GM19324 (cell line): ENCODE results near the gene PDIA5.
"Not testable (repeated sequence)": the region's sequence is repeated elsewhere in the genome, so short reads cannot be mapped to it uniquely, and the experiment has no call there.

Source experiments
- ATAC-seq: cut with Tn5 transposase; IDR thresholded peaks from one replicate; pipeline ENCODE4 v1.9.1; 2021; ENCODE audit warnings: mild to moderate bottlenecking, moderate library complexity; ENCODE audit not compliant: unreplicated experiment, low FRiP score

Gene PDIA5

GRCh38 chr3:123111640-123112039 is 44.8 kb downstream of the PDIA5 start:
- no peak for ATAC-seq

DNA sequence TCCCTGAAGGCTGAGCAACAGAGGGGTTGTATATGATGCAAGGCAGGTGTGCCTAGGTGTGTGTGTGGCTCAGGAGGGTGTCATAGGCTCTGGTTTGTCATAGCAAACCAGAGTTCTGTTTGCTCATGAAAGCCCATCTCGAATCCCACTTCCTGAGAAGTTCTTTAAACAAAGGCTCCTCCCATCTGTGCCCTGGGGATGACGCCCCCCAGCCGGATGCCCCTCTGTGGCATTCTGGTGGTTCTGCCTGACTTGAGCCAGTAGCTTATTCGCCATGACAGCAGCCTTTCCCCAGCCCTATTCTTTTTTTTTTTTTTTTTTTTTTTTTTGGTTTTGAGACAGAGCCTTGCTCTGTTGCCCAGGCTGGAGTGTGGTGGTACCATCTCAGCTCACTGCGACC is 45.4 kb downstream of the PDIA5 start:
- no peak for ATAC-seq

GRCh38 chr3:123112656-123113055 is 45.8 kb downstream of the PDIA5 start:
- not testable (repeated sequence) for ATAC-seq

- no peak for ATAC-seq
Observed at GRCh38 chr3:123113889-123114450, 47.1 kb downstream of the PDIA5 start.

DNA sequence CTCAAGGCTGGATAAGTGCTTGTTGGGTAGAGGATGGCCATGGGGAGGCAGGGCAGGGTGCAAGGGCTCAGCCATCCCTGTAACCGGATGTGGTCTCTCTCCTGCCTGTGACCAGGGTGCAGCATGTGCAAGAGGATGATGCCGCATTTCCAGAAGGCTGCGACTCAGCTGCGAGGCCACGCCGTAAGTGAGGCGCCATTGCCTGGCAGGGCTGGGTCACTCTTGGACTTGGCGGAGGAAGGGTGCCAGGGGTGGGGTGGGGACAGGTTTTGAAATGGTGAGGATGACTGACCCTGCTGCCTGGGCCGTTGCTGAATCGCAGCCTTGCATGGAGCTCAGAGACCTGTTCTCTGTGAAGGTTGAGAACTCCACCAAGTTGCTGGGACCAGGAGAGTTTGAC is 49.3 kb downstream of the PDIA5 start:
- ATAC-seq = no peak

DNA sequence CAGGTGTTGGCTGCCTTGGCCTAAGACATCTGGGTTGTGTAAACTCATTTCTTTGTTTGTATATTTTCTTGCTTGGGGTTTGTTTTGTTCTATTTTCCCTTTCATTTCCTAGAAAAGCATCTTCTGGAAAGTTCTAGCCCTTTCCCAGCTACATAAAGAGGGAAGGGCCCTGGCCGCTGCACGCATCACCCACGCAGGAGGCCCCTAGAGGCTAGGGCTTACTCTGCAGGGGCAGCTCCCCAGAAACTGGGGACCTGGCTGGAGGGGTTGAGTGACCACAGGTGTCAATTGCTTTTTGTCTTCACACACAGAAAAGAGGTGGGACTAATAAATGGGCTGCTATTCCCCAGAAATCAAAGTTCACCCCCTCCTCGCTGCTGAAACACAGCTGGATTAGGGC is 52.6 kb downstream of the PDIA5 start:
- no peak for ATAC-seq

- ATAC-seq = no peak
Observed at GRCh38 chr3:123119802-123120201, 53.0 kb downstream of the PDIA5 start.

- no peak for ATAC-seq
Observed at GRCh38 chr3:123120573-123120972, 53.7 kb downstream of the PDIA5 start.

DNA sequence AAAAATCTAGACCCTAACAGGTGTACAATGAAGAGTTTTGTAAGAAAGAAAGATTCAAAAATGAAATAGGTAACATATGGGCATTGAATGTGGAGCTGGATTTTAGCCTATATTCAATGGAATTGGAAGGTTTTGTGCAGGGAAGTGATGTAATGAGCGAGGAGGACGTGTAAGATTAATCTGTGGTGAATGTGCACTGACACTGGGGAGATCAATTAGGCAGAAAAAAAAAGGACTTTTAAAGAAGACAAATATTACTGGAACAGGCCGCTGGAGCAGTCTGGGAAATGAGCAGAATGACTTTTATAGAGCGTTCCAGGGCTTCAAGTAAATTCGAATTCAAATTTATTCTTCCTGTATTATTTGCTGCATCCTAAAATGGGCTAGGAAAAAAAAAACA is 55.2 kb downstream of the PDIA5 start:
- no peak for ATAC-seq

DNA sequence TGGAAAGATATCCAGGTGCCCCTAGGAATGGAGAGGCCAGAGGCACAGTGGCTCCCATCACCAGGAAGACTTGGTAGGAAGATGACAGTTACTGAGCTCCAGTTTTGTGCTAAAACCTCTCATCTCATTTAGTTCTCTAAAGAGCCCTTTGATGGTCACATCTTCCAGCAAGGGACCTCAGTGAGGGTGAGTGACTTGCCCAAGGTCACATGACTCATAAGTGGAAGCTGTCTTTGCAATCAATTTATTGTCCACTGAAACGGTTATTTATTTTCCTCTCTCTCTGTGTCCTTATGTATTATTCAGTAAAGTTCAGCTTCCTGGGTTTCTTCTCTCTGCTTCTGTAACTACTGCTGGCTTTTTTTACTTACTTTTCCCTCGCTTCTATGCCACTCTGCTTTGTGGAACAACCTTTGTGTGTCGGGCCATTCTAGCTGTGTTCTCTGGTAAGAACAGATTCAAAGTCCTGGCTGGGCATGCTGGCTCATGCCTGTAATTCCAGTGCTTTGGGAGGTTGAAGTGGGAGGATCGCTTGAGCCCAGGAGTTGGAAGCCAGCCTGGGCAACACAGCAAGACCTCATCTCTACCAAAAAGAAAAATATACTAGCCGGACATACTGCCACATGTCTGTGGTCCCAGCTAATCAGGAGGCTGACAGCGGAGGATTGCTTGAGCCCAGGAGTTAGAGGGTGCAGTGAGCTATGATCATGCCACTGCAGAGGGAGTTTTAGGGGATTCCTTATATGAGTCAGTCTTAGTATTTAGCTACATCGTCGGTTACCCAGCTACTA is 55.9 kb downstream of the PDIA5 start:
- no peak for ATAC-seq

DNA sequence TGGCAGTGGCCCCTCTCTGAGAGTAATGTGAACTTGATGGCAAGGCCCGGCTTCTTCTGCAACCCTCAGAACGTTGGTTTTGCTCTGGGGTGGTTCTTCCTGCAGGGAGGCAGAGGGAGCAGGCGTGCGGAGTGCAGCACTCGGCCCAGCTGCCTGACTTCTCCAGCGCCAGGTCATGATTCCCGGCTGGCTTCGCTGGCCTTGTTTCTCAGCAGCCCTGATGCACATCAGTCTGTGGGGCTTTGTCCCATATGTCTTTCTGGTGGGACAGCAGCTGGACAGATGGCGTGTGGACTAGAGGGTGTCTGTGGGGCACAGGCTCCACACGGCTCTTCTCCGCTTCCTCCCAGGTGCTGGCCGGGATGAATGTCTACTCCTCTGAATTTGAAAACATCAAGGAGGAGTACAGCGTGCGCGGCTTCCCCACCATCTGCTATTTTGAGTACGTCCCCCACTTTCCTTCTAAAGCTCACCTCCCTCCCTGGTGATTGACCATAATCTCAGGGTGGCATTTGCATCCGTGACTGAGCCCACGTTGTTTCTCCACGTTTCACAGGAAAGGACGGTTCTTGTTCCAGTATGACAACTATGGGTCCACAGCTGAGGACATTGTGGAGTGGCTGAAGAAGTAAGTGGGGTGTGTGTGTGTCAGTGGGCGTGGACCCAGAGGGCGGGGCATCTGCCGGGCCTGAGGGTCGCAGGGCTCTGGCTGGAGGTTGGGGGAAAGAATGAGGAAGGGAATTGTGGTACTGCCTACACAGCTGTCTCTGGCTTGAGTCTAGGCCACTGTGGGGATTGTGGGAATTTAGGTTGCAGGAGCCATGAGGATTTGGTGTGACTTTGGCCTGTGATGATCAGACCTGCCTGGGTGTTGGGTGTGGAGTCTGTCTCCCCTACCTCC is 57.1 kb downstream of the PDIA5 start:
- ATAC-seq = no peak

DNA sequence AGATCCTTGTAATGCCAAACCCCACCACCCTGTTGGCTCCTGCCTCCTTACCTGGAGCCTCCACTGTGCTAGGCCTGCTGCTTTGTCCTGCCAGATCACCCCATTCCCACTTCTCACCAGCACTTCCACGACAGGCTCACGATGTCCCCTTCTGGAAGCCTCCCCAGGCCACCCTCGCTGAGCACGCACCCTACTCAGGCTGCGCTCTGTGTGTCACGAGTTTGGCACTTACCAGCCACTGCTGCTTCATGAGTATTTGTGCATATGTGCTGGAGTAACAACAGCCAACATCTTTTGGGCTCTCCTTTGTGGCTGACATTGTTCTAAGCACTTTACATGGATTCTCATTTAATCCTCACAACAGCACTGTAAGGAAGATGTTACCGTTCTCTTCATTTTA is 58.1 kb downstream of the PDIA5 start:
- no peak for ATAC-seq

DNA sequence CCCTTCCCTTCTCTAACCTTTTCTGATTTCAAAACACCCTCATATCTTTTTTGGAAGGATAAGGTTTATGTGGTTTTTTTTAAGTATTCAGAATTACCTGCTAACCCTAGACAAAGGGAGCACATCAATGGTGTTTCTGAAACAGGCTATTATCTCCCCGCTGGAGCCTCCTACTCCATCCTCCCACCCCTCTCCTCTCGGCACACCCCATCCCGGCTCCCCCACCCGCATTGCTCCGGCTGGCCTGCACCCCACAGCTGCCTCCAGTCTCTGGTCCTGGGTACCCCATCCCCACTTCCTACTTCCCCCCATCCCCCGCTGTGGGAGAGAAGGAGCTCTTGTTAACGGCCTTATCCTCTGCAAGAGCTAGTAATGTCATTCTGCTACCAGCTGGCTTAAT is 59.2 kb downstream of the PDIA5 start:
- ATAC-seq = no peak

GRCh38 chr3:123126653-123127052 is 59.8 kb downstream of the PDIA5 start:
- ATAC-seq = no peak

DNA sequence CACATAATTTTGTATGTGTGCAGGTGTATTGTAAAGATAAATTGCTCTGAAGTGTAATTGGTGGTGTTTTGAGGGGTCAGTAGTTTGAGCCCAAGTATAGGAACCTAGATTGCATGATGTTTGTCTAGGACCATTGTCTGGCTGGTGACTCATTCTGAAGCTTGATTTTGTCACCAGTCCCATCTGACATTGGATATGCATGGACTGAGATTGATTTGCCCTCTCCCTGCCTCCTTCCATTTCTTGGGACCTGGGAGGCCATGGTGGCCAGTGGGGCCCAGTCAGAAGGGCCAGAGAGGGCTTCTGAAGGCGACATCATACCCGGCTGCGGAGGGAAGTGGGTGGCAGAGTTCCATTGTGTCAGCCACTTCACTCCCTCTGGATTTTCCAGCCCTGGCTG is 62.3 kb downstream of the PDIA5 start:
- no peak for ATAC-seq

DNA sequence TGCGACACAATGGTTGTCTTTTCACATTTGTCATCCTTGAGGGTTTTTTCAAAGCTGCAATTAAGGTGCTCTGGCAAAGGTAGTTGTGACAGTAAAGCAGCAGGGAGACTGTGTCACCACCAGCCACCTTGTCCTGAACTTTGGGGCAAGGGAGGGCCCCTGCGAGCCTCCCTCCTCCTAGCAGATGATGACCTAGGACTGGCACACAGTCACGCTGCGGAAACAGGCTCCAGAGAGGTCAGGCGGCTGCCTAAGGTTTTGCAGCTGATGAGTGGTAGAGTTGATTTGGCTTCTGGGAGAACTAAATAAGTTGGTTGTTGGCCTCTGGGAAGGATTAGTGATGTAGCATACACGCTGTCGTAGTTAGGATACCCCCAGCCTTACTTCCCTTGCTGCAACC is 62.7 kb downstream of the PDIA5 start:
- no peak for ATAC-seq

DNA sequence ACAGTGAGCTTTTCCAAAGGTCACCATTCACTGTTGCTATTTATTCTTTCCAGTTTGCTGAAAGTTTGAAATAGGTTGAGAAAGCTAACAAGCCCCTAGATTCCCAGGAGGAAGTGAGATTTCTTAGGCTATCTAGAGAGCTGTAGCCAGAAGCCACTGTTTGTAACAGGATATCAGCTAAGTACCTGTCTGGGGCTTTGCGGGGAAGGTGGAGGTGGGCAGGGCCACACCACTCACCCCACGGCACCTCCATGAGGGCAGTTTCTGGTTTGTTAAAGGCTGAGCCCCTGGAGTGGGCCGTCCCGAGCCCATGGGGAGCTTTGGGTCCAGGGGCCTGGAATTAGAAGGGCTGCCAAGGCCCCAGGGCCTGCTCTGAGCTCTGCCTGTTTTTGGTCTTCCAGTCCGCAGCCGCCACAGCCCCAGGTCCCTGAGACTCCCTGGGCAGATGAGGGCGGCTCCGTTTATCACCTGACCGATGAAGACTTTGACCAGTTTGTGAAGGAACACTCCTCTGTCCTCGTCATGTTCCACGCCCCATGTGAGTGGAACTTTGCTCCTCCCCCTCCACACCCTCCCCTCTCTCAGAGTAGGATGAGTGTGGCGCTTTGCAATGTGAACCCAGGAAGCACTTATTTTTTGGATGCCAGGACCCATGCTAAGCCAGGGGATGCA is 63.4 kb downstream of the PDIA5 start:
- no peak for ATAC-seq

- no peak for ATAC-seq
Observed at GRCh38 chr3:123134671-123135070, 67.8 kb downstream of the PDIA5 start.

DNA sequence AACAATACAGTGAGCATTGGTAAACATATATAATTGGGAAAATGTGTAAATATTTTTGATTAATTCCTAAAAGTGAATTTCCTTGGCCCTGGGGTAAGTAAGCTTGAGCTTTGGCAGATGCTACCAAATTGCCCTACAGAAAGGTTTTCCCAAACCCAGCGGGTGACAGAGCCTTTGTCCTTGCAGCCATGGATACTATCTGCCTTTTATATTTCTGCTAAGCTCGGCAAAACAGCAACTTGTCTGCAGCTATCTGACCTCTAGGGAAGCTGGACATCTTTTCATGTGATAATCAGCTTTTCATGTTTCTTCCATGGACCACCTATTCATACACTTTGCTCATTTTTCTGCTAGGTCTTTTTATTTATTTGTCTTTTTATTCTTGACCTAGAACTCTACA is 70.2 kb downstream of the PDIA5 start:
- no peak for ATAC-seq

- ATAC-seq = no peak
Observed at GRCh38 chr3:123138839-123139444, 72.1 kb downstream of the PDIA5 start.
